Hematopoietic multipotent progenitor cell treated with erythropoietin and hydrocortisone succinate and interleukin-3 and kit ligand, for 17 days (in vitro differentiated cells): ENCODE measurements around the gene NECTIN1.

ENCODE experiments used
- DNase-seq: peaks from one replicate; pipeline ENCODE4 v3.0.0-alpha.2; 2015; ENCODE audit warnings: low spot score

The NECTIN1 gene

GRCh38 chr11:119639642-119640205 lies 89.3 kb downstream of the NECTIN1 start:
- DNase-seq: no peak

- no peak for DNase-seq
Observed at GRCh38 chr11:119638851-119639250, 90.1 kb downstream of the NECTIN1 start.

GRCh38 chr11:119637481-119637880 lies 91.5 kb downstream of the NECTIN1 start:
- DNase-seq: peak; percentile 74

GRCh38 chr11:119635776-119636175 lies 93.2 kb downstream of the NECTIN1 start:
- no peak for DNase-seq

- no peak for DNase-seq
Observed at GRCh38 chr11:119635041-119635740, 93.8 kb downstream of the NECTIN1 start.

- DNase-seq: no peak
Observed at GRCh38 chr11:119634301-119634700, 94.7 kb downstream of the NECTIN1 start.

GRCh38 chr11:119629834-119630624 lies 99.0 kb downstream of the NECTIN1 start:
- no peak for DNase-seq

- DNase-seq: no peak
Observed at GRCh38 chr11:119629085-119629484, 99.9 kb downstream of the NECTIN1 start.

GRCh38 chr11:119627286-119627685 lies 101.7 kb downstream of the NECTIN1 start:
- no peak for DNase-seq

- DNase-seq: no peak
Observed at GRCh38 chr11:119626871-119627270, 102.1 kb downstream of the NECTIN1 start.

- DNase-seq: no peak
Observed at GRCh38 chr11:119626197-119626841, 102.7 kb downstream of the NECTIN1 start.

- no peak for DNase-seq
Observed at GRCh38 chr11:119625206-119625978, 103.6 kb downstream of the NECTIN1 start.

- no peak for DNase-seq
Observed at GRCh38 chr11:119624629-119625028, 104.4 kb downstream of the NECTIN1 start.

GRCh38 chr11:119624102-119624615 lies 104.8 kb downstream of the NECTIN1 start:
- DNase-seq: peak; percentile 10

GRCh38 chr11:119623682-119624081 lies 105.3 kb downstream of the NECTIN1 start:
- DNase-seq: no peak

- no peak for DNase-seq
Observed at GRCh38 chr11:119622454-119623143, 106.4 kb downstream of the NECTIN1 start.

- no peak for DNase-seq
Observed at GRCh38 chr11:119619665-119620064, 109.3 kb downstream of the NECTIN1 start.

- no peak for DNase-seq
Observed at GRCh38 chr11:119618208-119618909, 110.6 kb downstream of the NECTIN1 start.

GRCh38 chr11:119617340-119617713 lies 111.7 kb downstream of the NECTIN1 start:
- DNase-seq: no peak

GRCh38 chr11:119616586-119617339 lies 112.2 kb downstream of the NECTIN1 start:
- DNase-seq: no peak
